ENCODE results near the gene DCXR.

The DCXR gene

DNA sequence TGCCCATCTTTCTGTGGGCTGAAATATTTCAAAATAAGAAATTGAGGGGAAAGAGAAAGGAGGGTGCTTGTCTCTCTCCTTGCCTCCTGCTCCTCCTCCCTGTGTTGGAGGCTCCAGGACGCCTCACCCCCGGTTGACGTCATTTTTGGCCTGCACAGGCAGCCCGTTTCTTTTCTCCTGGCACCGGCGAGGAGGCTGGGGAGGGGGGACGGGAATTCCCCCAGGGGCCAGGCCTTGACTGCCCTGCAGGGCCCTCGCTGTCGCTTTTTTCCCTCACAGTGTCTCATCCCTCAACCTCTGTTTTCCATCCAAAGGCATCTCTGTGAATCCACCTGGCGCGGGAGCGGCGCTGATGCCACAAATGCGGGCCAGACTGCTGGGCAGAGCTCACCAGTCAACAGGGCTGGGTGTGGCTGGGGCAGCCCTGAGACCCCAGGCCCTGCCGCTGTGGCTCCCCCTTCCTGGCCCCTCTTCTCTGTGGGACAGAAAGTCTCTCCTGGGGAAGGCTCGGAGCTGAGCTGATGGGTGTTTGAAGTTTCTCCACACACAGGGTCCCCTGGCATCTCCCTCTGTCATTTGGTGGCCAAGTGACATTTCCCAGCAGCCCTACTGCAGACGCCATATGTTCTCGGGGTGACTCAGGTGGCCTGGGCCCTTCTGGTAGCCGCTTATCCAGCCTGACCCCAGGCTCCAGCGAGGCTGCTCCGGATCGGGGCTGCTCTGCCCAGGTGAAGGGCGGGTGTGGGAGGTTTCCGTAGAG lies 30.8 kb downstream of the DCXR start:
- no peak overlapping the region for H3K4me3 ChIP-seq (replicated peaks; ENCODE audit: low read depth, low read length)
- no peak for TF ChIP-seq CTCF (IDR thresholded peaks at IDR 0.05; ENCODE audit: low read depth, low read length, missing control alignments)
- no peak for DNase-seq (ENCODE audit: extremely low read depth, low read depth)

DNA sequence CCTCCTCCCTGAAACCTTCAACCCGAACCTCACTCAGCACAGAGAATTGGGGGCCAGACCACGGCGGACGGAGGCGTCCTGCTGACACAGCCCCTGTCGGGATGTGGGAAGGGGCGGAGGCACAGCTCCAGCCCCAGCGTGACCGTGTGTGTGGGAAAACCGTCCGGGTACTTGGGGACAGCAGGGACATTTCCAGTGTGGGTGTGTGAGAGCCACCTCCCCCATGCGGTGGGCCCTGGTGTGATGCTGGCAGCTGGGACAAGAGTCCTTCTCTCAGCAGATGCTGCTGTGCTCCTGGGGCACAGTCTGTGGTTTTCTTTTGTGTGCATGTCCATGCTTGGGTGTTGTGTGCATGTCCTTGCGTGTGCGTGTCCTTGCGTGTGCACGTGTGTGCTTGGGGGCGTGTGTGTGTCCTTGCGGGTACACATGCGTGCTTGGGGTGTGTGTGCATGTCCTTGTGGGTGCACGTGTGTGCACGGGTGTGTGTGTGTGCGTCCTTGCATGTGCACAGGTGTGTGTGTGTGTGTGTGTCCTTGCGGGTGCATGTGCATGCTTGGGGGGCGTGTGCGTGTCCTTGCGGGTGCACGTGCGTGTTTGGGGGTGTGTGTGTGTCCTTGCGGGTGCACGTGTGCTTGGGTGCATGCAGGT lies 31.7 kb downstream of the DCXR start:
- H3K4me3 ChIP-seq (replicated peaks; ENCODE audit: low read depth, low read length), result no peak overlapping the region
- no peak for TF ChIP-seq CTCF (IDR thresholded peaks at IDR 0.05; ENCODE audit: low read depth, low read length, missing control alignments)
- DNase-seq (ENCODE audit: extremely low read depth, low read depth), result no peak

DNA sequence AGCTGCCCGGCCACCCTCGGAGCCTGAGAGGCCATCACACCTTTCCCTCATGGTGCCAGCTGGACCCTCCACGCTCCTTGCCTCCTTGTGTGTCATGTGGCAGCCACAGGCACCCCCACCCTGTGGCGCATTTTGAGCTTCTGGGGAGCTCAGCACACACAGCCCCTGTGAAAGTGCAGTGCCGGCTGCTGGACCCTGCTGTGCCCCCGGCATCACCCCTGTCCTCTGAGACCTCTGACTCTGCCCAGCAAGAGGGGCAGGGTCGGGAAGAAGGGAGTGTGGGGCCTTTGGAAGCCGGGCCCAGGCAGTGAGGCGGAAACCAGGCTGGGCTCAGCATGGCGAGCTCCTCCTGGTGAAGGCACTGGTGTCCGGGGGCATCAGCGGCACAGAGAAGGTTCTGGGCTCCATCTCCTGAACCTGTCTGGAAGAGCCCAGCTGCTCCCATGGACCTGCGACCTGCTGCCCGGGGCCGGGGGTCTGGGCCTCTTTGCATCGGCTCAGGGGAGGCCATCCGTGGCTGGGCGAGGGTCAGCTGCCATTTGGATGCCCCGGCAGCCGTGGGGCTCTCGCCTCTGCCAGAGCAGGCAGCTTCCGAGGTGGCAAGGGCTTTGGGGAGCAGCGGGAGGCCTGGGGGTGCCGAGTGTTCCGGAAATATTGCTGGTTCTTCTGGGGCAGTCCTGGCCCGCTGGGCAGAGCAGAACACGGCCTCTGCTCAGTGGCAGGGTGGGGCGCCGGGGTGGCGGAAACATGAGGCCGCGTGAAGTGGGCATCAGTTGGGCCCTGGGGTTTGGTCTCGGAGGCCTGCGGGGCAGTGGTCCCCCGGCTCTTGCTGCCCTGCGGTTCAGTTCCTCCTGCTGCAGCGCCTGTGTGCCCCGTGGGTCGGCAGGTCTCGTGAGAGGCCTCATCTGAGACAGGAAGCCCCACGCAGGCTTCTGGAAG lies 32.7 kb downstream of the DCXR start:
- H3K4me3 ChIP-seq (replicated peaks; ENCODE audit: low read depth, low read length), result no peak overlapping the region
- no peak for TF ChIP-seq CTCF (IDR thresholded peaks at IDR 0.05; ENCODE audit: low read depth, low read length, missing control alignments)
- no peak for DNase-seq (ENCODE audit: extremely low read depth, low read depth)

DNA sequence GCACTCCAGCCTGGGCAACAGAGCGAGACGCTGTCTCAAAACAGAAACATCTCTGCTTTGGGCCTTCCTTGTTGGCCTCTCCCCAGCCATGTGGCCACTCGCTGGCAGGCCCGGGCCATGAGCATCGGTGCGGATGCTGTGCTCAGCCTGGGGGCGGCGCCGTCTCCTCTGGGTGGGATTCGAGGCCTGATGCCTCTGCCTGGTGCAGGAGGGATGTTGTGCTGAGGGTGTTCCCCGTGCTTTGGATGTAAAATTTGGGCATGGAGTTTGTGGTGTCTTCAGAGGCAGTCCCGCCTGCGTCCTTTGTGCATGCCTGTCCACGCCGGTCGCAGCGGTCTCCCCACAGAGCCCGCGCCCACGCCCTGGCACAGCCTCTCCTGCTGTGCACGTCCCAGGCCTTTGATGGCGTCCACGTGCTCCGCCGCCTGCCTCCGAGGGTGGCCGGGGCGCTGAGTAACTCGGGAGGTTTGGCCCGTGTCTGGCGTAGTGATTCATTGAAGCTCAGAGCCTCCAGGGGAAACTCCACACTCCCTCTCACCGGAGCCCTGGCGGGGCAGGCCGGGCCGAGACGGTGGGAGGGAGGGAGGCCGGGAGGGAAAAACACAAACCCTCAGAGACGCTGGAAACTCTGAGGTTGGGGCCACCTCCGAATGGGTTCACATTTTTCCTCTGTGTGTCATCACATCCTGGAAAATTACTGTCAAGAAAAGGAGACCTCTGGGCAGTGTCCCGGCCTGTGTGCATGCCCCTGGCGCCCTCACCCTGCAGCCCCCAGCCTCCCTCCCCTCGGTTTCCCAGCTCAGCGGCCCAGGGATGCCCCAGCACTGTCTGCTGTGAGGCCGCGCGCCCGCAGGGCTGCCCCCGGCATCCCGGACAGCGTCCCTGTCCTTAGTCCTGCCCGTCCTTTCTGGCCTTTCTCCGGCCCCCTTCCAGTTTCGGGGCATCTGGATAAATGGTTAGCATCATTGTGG lies 33.8 kb downstream of the DCXR start:
- peak; percentile 81 for DNase-seq (ENCODE audit: extremely low read depth, low read depth)
- no peak overlapping the region for H3K4me3 ChIP-seq (replicated peaks; ENCODE audit: low read depth, low read length)
- no peak for TF ChIP-seq CTCF (IDR thresholded peaks at IDR 0.05; ENCODE audit: low read depth, low read length, missing control alignments)

DNA sequence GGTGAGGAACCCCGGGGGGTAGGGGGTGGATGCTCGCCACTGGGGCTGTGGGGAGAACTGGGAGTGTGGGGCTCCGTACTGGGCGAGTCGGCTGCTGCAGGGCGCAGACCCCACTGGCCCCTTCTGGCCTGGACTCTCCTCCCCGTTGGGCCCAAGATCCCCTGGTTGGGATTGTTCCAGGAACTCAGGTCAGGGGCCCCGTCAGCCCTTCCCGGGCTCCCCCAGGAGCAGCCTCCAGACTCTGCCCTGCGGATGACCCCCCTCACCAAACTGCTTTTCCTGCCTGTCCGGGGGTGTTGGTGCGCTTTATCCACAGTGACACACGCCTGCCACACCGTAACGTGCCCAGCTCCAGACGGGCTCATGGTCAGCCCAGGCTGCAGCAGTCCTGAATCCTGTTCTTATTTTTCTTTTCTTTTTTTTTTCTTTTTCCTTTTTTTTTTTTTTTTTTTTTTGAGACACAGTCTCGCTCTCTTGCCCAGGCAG lies 35.9 kb downstream of the DCXR start:
- TF ChIP-seq CTCF (IDR thresholded peaks at IDR 0.05; ENCODE audit: low read depth, low read length, missing control alignments), result no peak
- DNase-seq (ENCODE audit: extremely low read depth, low read depth), result no peak
- no peak overlapping the region for H3K4me3 ChIP-seq (replicated peaks; ENCODE audit: low read depth, low read length)
